HG03139 (cell line): ENCODE data around the gene CNN1.

Experiments
- ATAC-seq: cut with Tn5 transposase; IDR thresholded peaks from one replicate; pipeline ENCODE4 v1.9.1; 2021; ENCODE audit not compliant: unreplicated experiment

CNN1 gene

GRCh38 chr19:11538232-11539036 lies at the start of gene CNN1:
Gene CNN1, plus strand, starts transcription at chr19:11538851. Its CDS starts 77 bp downstream, at chr19:11538928.
- no peak for ATAC-seq

GRCh38 chr19:11489378-11489777 lies 49.3 kb upstream of the CNN1 start:
- ATAC-seq = no peak

GRCh38 chr19:11494634-11495285 lies 43.9 kb upstream of the CNN1 start:
- no peak for ATAC-seq

GRCh38 chr19:11495481-11495880 lies 43.2 kb upstream of the CNN1 start:
- no peak for ATAC-seq

GRCh38 chr19:11495885-11496284 lies 42.8 kb upstream of the CNN1 start:
- no peak for ATAC-seq

- ATAC-seq = no peak
Measured at GRCh38 chr19:11496391-11497163, 42.1 kb upstream of the CNN1 start.

- no peak for ATAC-seq
Measured at GRCh38 chr19:11499220-11499726, 39.4 kb upstream of the CNN1 start.

- no peak for ATAC-seq
Measured at GRCh38 chr19:11499890-11500420, 38.7 kb upstream of the CNN1 start.

GRCh38 chr19:11504502-11505031 lies 34.1 kb upstream of the CNN1 start:
- no peak for ATAC-seq

- peak; percentile 85 for ATAC-seq
Measured at GRCh38 chr19:11505032-11505503, 33.6 kb upstream of the CNN1 start.

GRCh38 chr19:11505504-11506100 lies 33.0 kb upstream of the CNN1 start, which contains the start of gene ZNF653:
Gene ZNF653, minus strand, starts transcription at chr19:11505839. Its CDS starts 53 bp downstream, at chr19:11505786.
- peak; percentile 46 for ATAC-seq

GRCh38 chr19:11506101-11506555 lies 32.5 kb upstream of the CNN1 start:
- peak; percentile 32 for ATAC-seq

- no peak for ATAC-seq
Measured at GRCh38 chr19:11506967-11507366, 31.7 kb upstream of the CNN1 start.

- ATAC-seq = no peak
Measured at GRCh38 chr19:11507370-11508078, 31.1 kb upstream of the CNN1 start.

- no peak for ATAC-seq
Measured at GRCh38 chr19:11510444-11510843, 28.2 kb upstream of the CNN1 start.

- ATAC-seq = no peak
Measured at GRCh38 chr19:11513946-11514345, 24.7 kb upstream of the CNN1 start.

- no peak for ATAC-seq
Measured at GRCh38 chr19:11519138-11519537, 19.5 kb upstream of the CNN1 start.

GRCh38 chr19:11528551-11529341 lies 9.9 kb upstream of the CNN1 start, which contains the start of gene ECSIT:
Gene ECSIT, minus strand, starts transcription at chr19:11529134. Its CDS starts 9,964 bp downstream, at chr19:11519170.
- ATAC-seq = peak; percentile 91

- ATAC-seq = no peak
Measured at GRCh38 chr19:11530432-11530831, 8.2 kb upstream of the CNN1 start.
